GM19467 (cell line): ENCODE data around the gene APOB.

Experiments used
- ATAC-seq: cut with Tn5 transposase; IDR thresholded peaks from one replicate; pipeline ENCODE4 v1.9.1; 2021; ENCODE audit warnings: mild to moderate bottlenecking, moderate library complexity; ENCODE audit not compliant: unreplicated experiment

Gene APOB

GRCh38 chr2:21043744-21044532 is at the start of gene APOB:
TSS of gene APOB (minus strand) at chr2:21044073. CDS start at chr2:21043945, 128 bp downstream.
- ATAC-seq, result no peak

- ATAC-seq, result no peak
Measured at GRCh38 chr2:21092308-21092869, 48.5 kb upstream of the APOB start.

- ATAC-seq, result no peak
Measured at GRCh38 chr2:21084401-21084800, 40.5 kb upstream of the APOB start.

- no peak for ATAC-seq
Measured at GRCh38 chr2:21083482-21083881, 39.6 kb upstream of the APOB start.

GRCh38 chr2:21078296-21078695 is 34.4 kb upstream of the APOB start:
- ATAC-seq, result no peak

GRCh38 chr2:21072477-21073242 is 28.8 kb upstream of the APOB start:
- no peak for ATAC-seq

GRCh38 chr2:21070341-21071257 is 26.7 kb upstream of the APOB start:
- ATAC-seq, result no peak

- no peak for ATAC-seq
Measured at GRCh38 chr2:21069746-21070340, 26.0 kb upstream of the APOB start.

GRCh38 chr2:21067859-21068537 is 24.1 kb upstream of the APOB start:
- no peak for ATAC-seq

- no peak for ATAC-seq
Measured at GRCh38 chr2:21067125-21067524, 23.3 kb upstream of the APOB start.

GRCh38 chr2:21059885-21060610 is 16.2 kb upstream of the APOB start:
- ATAC-seq, result no peak

GRCh38 chr2:21057097-21057496 is 13.2 kb upstream of the APOB start:
- ATAC-seq, result no peak

GRCh38 chr2:21055879-21056790 is 12.3 kb upstream of the APOB start:
- ATAC-seq, result no peak

GRCh38 chr2:21055451-21055850 is 11.6 kb upstream of the APOB start:
- ATAC-seq, result no peak

GRCh38 chr2:21054011-21054410 is 10.1 kb upstream of the APOB start:
- ATAC-seq, result no peak

- no peak for ATAC-seq
Measured at GRCh38 chr2:21052044-21052443, 8.2 kb upstream of the APOB start.

GRCh38 chr2:21050164-21050563 is 6.3 kb upstream of the APOB start:
- ATAC-seq, result no peak
